Esophagus squamous epithelium (tissue), 4 donors: ENCODE data around the gene SPO11.

Source experiments
- CTCF ChIP-seq, 6 experiments: fragments of 450-650 bp in 4 of 6; fragments of 200-600 bp in 2 of 6; sonication (generic) in 2 of 6; IDR thresholded peaks; one replicate each; pipeline ENCODE4 v1.5.1; 2016 to 2019; ENCODE audit warnings: antibody characterized with exemption in 6 of 6, mild to moderate bottlenecking in 4 of 6, moderate library complexity in 4 of 6
- POLR2A ChIP-seq, 4 donors: fragments of 450-650 bp; IDR thresholded peaks; one replicate each; pipeline ENCODE4 v1.6.1; 2017; ENCODE audit warnings: antibody characterized with exemption in 4 of 4, mild to moderate bottlenecking in 4 of 4, moderate library complexity in 3 of 4

- TF ChIP-seq CTCF (IDR thresholded peaks at IDR 0.05) (peak; percentile 50 to 80 (median 75)), POLR2A (IDR thresholded peaks at IDR 0.05) (no peak)
Observed at GRCh38 chr20:57346477-57346876, 16.9 kb downstream of the SPO11 start.
